NCI-H460 (cell line): ENCODE results near the gene SIRT5. TPM values are rescaled to one million over a fixed set of nuclear protein-coding genes. Genes with fewer than 3 reads are reported as not detected.

Experiments
- total RNA-seq: library from RNA; depleted of rRNA; stranded (reverse); fragments of >200 nt; shearing (Covaris generic); gene quantifications from 2 replicates; pipeline ENCODE4 v1.2.3, GENCODE V29; 2014; rRNA removed

SIRT5 gene
- total RNA-seq, 1 experiment from 2014 or later = 12.7 TPM

Other genes starting within 250 kb of the SIRT5 start
- gene TBC1D7, start 246.1 kb upstream of the SIRT5 start, total RNA-seq = 22.8 and 23.0 TPM in 2 replicates
- 5.3 and 5.6 TPM in 2 replicates for gene GFOD1, start 87.0 kb upstream of the SIRT5 start, total RNA-seq
- 75.0 and 76.3 TPM in 2 replicates for gene NOL7, start 40.7 kb downstream of the SIRT5 start, total RNA-seq
- gene RANBP9, start 137.2 kb downstream of the SIRT5 start, total RNA-seq = 17.6 and 21.5 TPM in 2 replicates
- 20.4 and 20.7 TPM in 2 replicates for gene MCUR1, start 240.0 kb downstream of the SIRT5 start, total RNA-seq